Right renal pelvis (tissue), 4 donors: Measurements from ENCODE around the gene GFM2. TPM values are rescaled to one million over a fixed set of nuclear protein-coding genes. Genes with fewer than 3 reads are reported as not detected.
A peak's percentile ranks its signal among the peaks of the same experiment; 100 is the strongest.
"Not testable (repeated sequence)": the region's sequence is repeated elsewhere in the genome, so short reads cannot be mapped to it uniquely, and the experiment has no call there.

Experiments used
- DNase-seq, 4 donors: peaks; one replicate each; pipeline ENCODE4 v3.0.0-alpha.2; 2013; ENCODE audit warnings: low read depth in 4 of 4, low spot score in 3 of 4, missing footprints in 1 of 4
- polyA plus RNA-seq, 4 donors: library from polyadenylated mRNA; unstranded; fragments of 120-200 nt; gene quantifications; one replicate each; pipeline ENCODE4 v1.2.1, GENCODE V29; 2013; ENCODE audit not compliant: insufficient read length in 4 of 4

GFM2 gene
- polyA plus RNA-seq, 4 donors = 48.6 to 58.9 (median 52.5) TPM

DNA sequence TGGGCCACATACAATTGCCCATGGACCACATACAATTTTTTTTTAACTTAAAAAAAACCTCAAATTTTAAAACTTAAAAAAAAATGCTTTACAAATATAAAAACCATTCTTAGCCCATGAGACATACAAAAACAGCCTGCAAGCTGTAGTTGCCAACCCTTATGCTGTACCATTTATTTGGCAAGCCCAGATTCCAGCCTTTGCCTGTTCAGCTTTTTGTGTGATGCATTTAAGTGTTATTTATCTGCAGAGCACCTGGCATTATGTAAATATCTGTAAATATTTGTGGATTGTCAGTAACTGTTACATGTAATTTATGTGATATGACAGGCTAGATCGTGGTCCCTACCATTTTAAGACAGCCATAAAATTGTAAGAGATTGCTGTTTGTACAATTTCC is 49.3 kb downstream of the GFM2 start:
- no peak for DNase-seq

DNA sequence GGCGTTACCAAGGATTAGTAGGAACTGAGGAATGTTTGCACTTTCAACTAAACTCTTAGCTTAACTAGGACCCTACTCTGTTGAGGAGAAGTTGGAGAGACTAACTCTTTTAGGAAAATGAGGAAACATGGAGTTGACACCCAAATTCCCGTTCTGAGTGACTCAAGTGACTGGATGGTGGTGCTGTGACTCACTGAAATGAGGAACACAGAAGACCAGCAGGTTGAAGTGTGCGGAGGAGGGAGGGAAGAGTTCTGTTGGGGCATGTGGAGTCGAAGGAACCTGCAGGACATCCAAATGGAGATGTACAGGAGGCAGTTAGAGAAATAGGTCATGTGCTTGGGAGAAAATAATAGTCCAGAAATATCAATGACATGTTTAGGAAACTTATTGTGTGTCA is 73.7 kb downstream of the GFM2 start:
- DNase-seq = no peak

- DNase-seq = no peak
Observed at GRCh38 chr5:74686962-74687751, 79.8 kb downstream of the GFM2 start.

- no peak for DNase-seq
Observed at GRCh38 chr5:74685979-74686631, 80.8 kb downstream of the GFM2 start.

- DNase-seq = peak; percentile 51 to 71 (median 62)
Observed at GRCh38 chr5:74684900-74685851, 81.7 kb downstream of the GFM2 start, which contains the start of gene HEXB. HEXB (plus strand) TSS chr5:74685233; CDS start chr5:74685261, 28 bp downstream.

- DNase-seq = no peak
Observed at GRCh38 chr5:74679966-74680365, 87.0 kb downstream of the GFM2 start.

DNA sequence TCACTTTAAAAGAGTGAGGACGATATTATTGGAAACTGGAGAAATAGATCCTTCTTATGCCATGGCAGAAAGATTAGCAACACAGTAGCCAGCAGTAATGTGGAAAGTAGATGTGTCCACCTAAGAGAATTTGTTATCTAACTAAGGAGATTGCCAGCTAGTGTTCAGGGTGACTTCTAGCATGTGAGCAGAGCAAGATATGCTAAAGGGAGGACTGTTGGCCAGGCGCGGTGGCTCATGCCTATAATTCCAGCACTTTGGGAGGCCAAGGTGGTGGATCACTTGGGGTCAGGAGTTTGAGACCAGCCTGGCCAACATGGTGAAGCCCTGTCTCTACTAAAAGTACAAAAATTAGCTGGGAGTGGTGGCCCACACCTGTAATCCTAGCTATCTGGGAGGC is 87.6 kb downstream of the GFM2 start:
- not testable (repeated sequence) for DNase-seq

DNA sequence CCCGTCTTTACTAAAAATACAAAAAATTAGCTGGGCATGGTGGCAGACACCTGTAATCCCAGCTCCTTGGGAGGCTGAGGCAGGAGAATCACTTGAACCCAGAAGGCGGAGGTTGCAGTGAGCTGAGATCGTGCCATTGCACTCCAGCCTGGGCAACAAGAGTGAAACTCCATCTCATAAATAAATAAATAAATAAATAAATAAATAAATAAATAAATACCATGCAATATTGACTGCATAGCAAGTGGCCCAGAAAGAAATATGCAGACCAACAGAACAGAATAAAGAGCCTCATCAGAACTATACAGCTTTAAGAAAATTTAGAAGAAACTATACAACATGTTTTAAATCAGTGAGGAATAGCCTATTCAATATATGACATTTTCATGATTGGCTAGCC is 88.8 kb downstream of the GFM2 start:
- not testable (repeated sequence) for DNase-seq

DNA sequence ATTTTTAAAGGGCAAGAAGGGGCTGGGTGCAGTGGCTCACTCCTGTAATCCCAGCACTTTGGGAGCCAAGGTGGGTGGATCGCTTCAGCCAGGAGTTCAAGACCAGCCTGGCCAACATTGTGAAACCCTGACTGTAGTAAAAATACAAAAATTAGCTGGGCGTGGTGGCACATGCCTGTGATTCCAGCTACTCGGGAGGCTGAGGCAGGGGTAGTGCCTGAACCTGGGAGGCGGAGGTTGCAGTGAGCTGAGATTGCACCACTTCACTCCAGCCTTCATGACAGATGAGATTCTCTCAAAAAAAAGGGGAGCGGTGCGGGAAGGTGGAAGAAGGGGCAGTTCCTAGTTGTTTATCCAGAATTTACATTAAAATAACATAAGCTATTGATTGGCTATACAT is 90.5 kb downstream of the GFM2 start:
- DNase-seq = not testable (repeated sequence)

DNA sequence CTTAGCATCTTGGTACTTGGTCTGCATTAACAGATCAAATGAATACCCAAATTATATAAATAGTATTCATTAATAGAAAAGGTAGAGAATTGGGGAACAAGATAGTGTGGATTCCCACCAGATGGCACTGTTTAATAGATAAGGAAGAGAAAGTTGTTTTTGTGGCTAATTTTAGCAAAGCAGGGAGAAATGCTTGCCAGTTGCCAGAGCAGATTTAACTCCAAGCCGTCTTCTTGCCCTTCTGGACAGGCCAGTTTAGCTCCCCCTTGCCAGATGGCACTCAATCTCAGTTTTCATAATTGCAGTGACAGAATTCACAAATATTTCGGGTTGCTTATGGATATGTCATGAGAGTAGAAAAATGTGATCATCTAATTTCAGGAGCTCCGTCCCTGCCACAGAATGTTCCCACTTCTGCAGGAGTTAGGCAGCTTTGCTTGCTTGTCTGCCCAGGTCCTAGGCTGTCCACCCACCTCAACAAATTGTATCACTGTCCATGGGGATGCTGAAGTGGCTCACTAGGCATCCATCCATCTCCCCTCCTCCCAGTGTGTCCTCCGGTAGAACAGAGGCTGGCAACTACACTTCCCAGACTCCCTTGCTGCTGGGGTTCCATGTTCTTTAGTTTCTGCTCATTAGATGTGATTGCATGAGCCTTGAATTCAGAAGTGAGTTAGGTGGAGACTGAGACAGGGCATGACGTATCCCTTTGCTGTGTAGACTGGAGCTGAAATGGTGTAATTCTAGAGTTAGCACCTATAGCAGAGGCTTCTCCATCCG is 93.7 kb downstream of the GFM2 start:
- DNase-seq = no peak

GRCh38 chr5:74672215-74672877 is 94.6 kb downstream of the GFM2 start:
- no peak for DNase-seq

Other genes with a start within 250 kb of the GFM2 start
- 10 to 100 TPM; 57.3 to 75.8 (median 69.7) TPM for gene ENC1, start 126.4 kb downstream of the GFM2 start, polyA plus RNA-seq
- 100 to 1,000 TPM; 131 to 157 (median 145) TPM for gene HEXB, start 81.9 kb downstream of the GFM2 start, polyA plus RNA-seq
- 100 to 1,000 TPM; 221 to 320 (median 251) TPM for gene NSA2, start 132 bp upstream of the GFM2 start, polyA plus RNA-seq
- 10 to 100 TPM; 17.0 to 21.9 (median 18.9) TPM for gene FAM169A, start 99.3 kb upstream of the GFM2 start, polyA plus RNA-seq